SK-N-SH (cell line): Measurements from ENCODE around the gene DDAH1. TPM values are rescaled to one million over a fixed set of nuclear protein-coding genes. Genes with fewer than 3 reads are reported as not detected.

Experiments used
- CTCF ChIA-PET: fragments of 300-600, 350-600 bp; formaldehyde crosslinking; extraction: SDS; loops from one replicate; lab custom pipeline; 2021; lab: Yijun Ruan, JAX
- POLR2A ChIA-PET: fragments of 350-600 bp; sonication (Branson Sonifier 250); formaldehyde crosslinking; extraction: SDS; loops from one replicate; lab custom pipeline; 2020; ENCODE audit warnings: antibody characterized with exemption, inconsistent platforms; lab: Yijun Ruan, JAX
- DNase-seq: peaks from one replicate; pipeline ENCODE4 v3.0.0; 2012
- H2AFZ ChIP-seq: fragments of 200-600 bp; sonication (generic); 2 replicates; pipeline ENCODE4 v1.8.1; 2016; ENCODE audit warnings: antibody characterized with exemption, mild to moderate bottlenecking, low read depth
- H3F3A ChIP-seq: fragments of 200-600 bp; sonication (generic); replicated peaks from 2 replicates; pipeline ENCODE3; 2016; ENCODE audit warnings: antibody characterized with exemption, mild to moderate bottlenecking; ENCODE audit not compliant: insufficient read depth
- H3K27ac ChIP-seq, 2 experiments: fragments of 200-500 bp in 1 of 2; fragments of 200-600 bp in 1 of 2; sonication (Bioruptor generic) in 1 of 2; sonication (generic), shearing (Covaris generic) in 1 of 2; 2 replicates each; pipeline versions ENCODE4 v1.5.1 to v1.6.1; 2014 to 2016; ENCODE audit warnings: low read depth in 2 of 2, inconsistent platforms in 1 of 2, low read length in 1 of 2, mild to moderate bottlenecking in 1 of 2, mixed read lengths in 1 of 2
- H3K27me3 ChIP-seq: fragments of 200-600 bp; sonication (generic), shearing (Covaris generic); 2 replicates; pipeline ENCODE4 v1.6.1; 2016; ENCODE audit warnings: mixed run types; ENCODE audit not compliant: insufficient read depth
- H3K36me3 ChIP-seq, 2 experiments: fragments of 200-500 bp in 1 of 2; fragments of 200-600 bp in 1 of 2; sonication (Bioruptor generic) in 1 of 2; sonication (generic) in 1 of 2; replicated peaks in 1 of 2; 2 replicates each; pipeline versions ENCODE3 to v1.5.1; 2014 to 2016; ENCODE audit warnings: low read length in 1 of 2, mild to moderate bottlenecking in 1 of 2; ENCODE audit not compliant: insufficient read depth in 2 of 2, control insufficient read depth in 1 of 2
- H3K4me1 ChIP-seq, 2 experiments: fragments of 200-500 bp in 1 of 2; fragments of 200-600 bp in 1 of 2; sonication (Bioruptor generic) in 1 of 2; sonication (generic), shearing (Covaris generic) in 1 of 2; 2 replicates each; pipeline versions ENCODE4 v1.5.1 to v1.6.1; 2014 to 2016; ENCODE audit warnings: low read depth in 1 of 2, low read length in 1 of 2, mixed run types in 1 of 2; ENCODE audit not compliant: insufficient read depth in 2 of 2, control insufficient read depth in 1 of 2
- H3K4me2 ChIP-seq: fragments of 200-600 bp; sonication (generic), shearing (Covaris generic); 2 replicates; pipeline ENCODE4 v1.6.1; 2017; ENCODE audit warnings: mixed run types
- H3K4me3 ChIP-seq, 2 experiments: fragments of 200-500 bp in 1 of 2; fragments of 200-600 bp in 1 of 2; sonication (Bioruptor generic) in 1 of 2; sonication (generic), shearing (Covaris generic) in 1 of 2; 2 replicates each; pipeline versions ENCODE4 v1.5.1 to v1.8.1; 2014 to 2016; ENCODE audit warnings: low read depth in 2 of 2, inconsistent platforms in 1 of 2, low read length in 1 of 2, mild to moderate bottlenecking in 1 of 2, mixed read lengths in 1 of 2, moderate library complexity in 1 of 2
- H3K79me2 ChIP-seq: fragments of 200-600 bp; sonication (generic); 2 replicates; pipeline ENCODE4 v1.8.1; 2017; ENCODE audit warnings: mild to moderate bottlenecking; ENCODE audit not compliant: insufficient read depth
- H3K9ac ChIP-seq: fragments of 200-600 bp; sonication (generic); 2 replicates; pipeline ENCODE4 v1.6.1; 2017; ENCODE audit warnings: mixed run types
- H3K9me2 ChIP-seq: fragments of 200-600 bp; sonication (generic); 2 replicates; pipeline ENCODE4 v1.6.1; 2017; ENCODE audit warnings: mixed run types
- H3K9me3 ChIP-seq: fragments of 200-600 bp; sonication (generic); 2 replicates; pipeline ENCODE4 v1.6.1; 2017; ENCODE audit warnings: mixed run types, mild to moderate bottlenecking, moderate library complexity
- H4K20me1 ChIP-seq: fragments of 200-600 bp; sonication (generic); 2 replicates; pipeline ENCODE4 v1.6.1; 2017; ENCODE audit warnings: mild to moderate bottlenecking, mixed run types; ENCODE audit not compliant: insufficient read depth
- ELF1 ChIP-seq: IDR thresholded peaks from 2 replicates; pipeline ENCODE4 v1.4.0; 2012
- EZH2phosphoT487 ChIP-seq: fragments of 200-600 bp; sonication (generic); IDR thresholded peaks from 2 replicates; pipeline ENCODE4 v1.6.1; 2017; ENCODE audit warnings: low read depth, mixed run types, mild to moderate bottlenecking, antibody characterized with exemption, moderate library complexity, borderline replicate concordance
- FOXM1 ChIP-seq: IDR thresholded peaks from 2 replicates; pipeline ENCODE4 v1.4.0; 2012; ENCODE audit warnings: low read depth, mild to moderate bottlenecking
- GABPA ChIP-seq: IDR thresholded peaks from 2 replicates; pipeline ENCODE4 v1.4.0; 2012; ENCODE audit warnings: low read depth, mild to moderate bottlenecking
- MEF2A ChIP-seq: IDR thresholded peaks from 2 replicates; pipeline ENCODE4 v1.4.0; 2012; ENCODE audit warnings: low read depth, borderline replicate concordance
- RAD21 ChIP-seq: IDR thresholded peaks from 2 replicates; pipeline ENCODE4 v1.6.1; 2012; ENCODE audit warnings: mild to moderate bottlenecking, low read length
- RCOR1 ChIP-seq: fragments of 150-350 bp; IDR thresholded peaks from 2 replicates; pipeline ENCODE4 v1.6.1; 2017; ENCODE audit warnings: antibody characterized with exemption, low read length
- RXRA ChIP-seq: IDR thresholded peaks from 2 replicates; pipeline ENCODE4 v1.4.0; 2012; ENCODE audit warnings: low read depth, mild to moderate bottlenecking, borderline replicate concordance
- SIN3A ChIP-seq: IDR thresholded peaks from 2 replicates; pipeline ENCODE4 v1.6.1; 2012; ENCODE audit warnings: low read depth, mild to moderate bottlenecking, low read length, moderate library complexity, borderline replicate concordance
- SMC3 ChIP-seq: IDR thresholded peaks from 2 replicates; pipeline ENCODE4 v1.6.1; 2012; ENCODE audit warnings: low read depth, low read length, improper control_type of control experiment
- TAF1 ChIP-seq: IDR thresholded peaks from 2 replicates; pipeline ENCODE4 v1.6.1; 2012; ENCODE audit warnings: low read depth, mild to moderate bottlenecking, low read length, moderate library complexity, borderline replicate concordance
- YY1 ChIP-seq: IDR thresholded peaks from 2 replicates; pipeline ENCODE4 v1.4.0; 2012; ENCODE audit warnings: low read depth, mild to moderate bottlenecking
- WGBS: methylation state at CpG from one replicate; pipeline ENCODE4 v1.1.6; 2017; ENCODE audit warnings: low lambda C conversion rate; 5-methylcytosine and 5-hydroxymethylcytosine counted together
- polyA plus RNA-seq, 3 experiments: library from polyadenylated mRNA; depleted of rRNA; stranded (reverse); fragments of >200 nt; gene quantifications; 2 replicates each; pipeline ENCODE4 v1.2.3, GENCODE V29; 2012
- TF ChIP-seq, protein P1 (sequence below): fragments of 200-600 bp; sonication (generic); IDR thresholded peaks from 2 replicates; pipeline ENCODE4 v1.6.1; 2017; ENCODE audit warnings: antibody characterized with exemption, mild to moderate bottlenecking, moderate library complexity
- TF ChIP-seq, protein P2 (sequence below): IDR thresholded peaks from 2 replicates; pipeline ENCODE4 v1.4.0; 2012; ENCODE audit warnings: low read depth, borderline replicate concordance

DDAH1 gene
- polyA plus RNA-seq, 1 of the 3 experiments (the other 2 are of a cell fraction), result 64.3 TPM

DNA sequence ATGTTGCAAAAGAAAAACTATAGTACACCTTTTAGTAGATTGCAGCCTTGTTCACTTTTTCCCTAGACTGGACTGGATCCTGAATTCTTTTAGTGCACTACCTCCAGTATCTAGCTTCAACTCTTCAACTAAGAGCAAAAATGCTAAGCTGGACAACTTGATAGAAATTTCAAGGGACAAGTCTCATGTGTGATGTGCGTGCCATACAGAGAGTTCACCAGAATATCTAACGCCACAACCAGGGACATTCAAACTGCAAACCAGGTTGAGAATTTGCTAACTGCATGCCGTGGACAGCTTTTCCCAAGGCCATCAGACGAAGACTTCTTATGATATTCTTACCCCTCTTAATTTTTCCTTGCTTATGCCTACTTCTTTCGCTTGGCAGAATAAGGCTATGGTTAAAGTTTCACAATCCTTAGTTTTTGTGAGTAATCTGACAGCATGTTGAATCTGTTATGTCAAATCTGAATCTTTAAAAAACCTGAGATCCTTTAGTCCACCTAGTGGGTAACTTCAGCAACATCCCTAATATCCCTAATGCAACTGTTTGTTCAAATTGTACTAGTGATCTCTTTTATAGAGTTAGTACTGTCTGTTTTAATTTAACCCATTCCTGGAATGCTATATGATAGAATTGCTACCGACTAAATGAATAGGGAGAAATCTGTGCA, 66.4 kb downstream of the DDAH1 start:
- H3K27me3 ChIP-seq, result no peaks in the 10 kb centered on the region
- H2AFZ ChIP-seq, result no peak overlapping the region
- TF ChIP-seq SMC3 (0 out of 2 replicates have a peak, but pooled peaks have one; percentile 21), RCOR1 (no peak), RAD21 (peak; percentile 50)
- TF ChIP-seq, protein P1, sequence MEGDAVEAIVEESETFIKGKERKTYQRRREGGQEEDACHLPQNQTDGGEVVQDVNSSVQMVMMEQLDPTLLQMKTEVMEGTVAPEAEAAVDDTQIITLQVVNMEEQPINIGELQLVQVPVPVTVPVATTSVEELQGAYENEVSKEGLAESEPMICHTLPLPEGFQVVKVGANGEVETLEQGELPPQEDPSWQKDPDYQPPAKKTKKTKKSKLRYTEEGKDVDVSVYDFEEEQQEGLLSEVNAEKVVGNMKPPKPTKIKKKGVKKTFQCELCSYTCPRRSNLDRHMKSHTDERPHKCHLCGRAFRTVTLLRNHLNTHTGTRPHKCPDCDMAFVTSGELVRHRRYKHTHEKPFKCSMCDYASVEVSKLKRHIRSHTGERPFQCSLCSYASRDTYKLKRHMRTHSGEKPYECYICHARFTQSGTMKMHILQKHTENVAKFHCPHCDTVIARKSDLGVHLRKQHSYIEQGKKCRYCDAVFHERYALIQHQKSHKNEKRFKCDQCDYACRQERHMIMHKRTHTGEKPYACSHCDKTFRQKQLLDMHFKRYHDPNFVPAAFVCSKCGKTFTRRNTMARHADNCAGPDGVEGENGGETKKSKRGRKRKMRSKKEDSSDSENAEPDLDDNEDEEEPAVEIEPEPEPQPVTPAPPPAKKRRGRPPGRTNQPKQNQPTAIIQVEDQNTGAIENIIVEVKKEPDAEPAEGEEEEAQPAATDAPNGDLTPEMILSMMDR, result peak; percentile 57
- no peak overlapping the region for H3K9ac ChIP-seq
- no peaks in the 10 kb centered on the region for H4K20me1 ChIP-seq
- POLR2A ChIA-PET, result no interaction called here
- H3F3A ChIP-seq, result peaks cover 25% of the 10 kb centered on the region
- peaks cover 100% of the 10 kb centered on the region for H3K79me2 ChIP-seq
- DNase-seq, result no peak
- H3K4me2 ChIP-seq, result no peak overlapping the region
- peaks cover 9 to 29% of the 10 kb centered on the region in 2 experiments; a peak in 3 of 4 replicates for H3K4me1 ChIP-seq
- no peaks in the 10 kb centered on the region for H3K9me2 ChIP-seq
- 94% methylated on average over 6 of the region's 6 CpGs for WGBS
- H3K4me3 ChIP-seq, result no peak overlapping the region
- H3K27ac ChIP-seq, result peak overlapping the region in 1 of 2 experiments; percentile 45; a peak in 2 of 4 replicates
- H3K36me3 ChIP-seq, result peaks cover 0 to 21% of the 10 kb centered on the region in 2 experiments
- H3K9me3 ChIP-seq, result no peaks in the 10 kb centered on the region
- CTCF ChIA-PET, result interaction anchor here (0.9 kb wide), 1 partner anchor 13 kb away, joined by 3 read pairs; no protein-coding TSS in a partner anchor

DNA sequence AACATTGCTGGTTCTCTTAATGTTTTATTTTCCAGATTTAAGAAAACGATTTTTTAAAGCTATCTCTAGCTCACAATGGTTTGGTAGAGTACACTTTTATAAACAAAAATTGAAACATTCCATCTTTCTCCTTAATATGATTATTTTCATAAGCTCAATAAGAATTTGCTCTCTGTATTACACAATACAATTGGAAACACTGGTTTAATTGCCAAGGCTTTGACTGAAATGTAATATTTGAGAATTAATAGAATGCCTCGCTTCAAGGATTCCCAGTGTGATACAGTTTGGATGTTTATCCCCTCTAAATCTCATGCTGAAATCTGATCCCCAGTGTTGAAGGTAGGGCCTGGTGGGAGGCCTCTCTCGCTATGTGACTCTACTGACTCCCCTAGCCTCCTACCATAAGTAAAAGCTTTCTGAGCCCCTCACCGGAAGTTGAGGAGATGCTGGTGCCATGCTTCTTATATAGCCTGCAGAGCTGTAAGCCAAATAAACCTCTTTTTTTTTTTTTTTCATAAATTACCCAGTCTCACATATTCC, 67.4 kb downstream of the DDAH1 start:
- CTCF ChIA-PET, result interaction anchor here (1.1 to 1.2 kb wide), 2 partner anchors 10 to 60 kb away, joined by 3 to 5 read pairs; no protein-coding TSS in a partner anchor
- Histone ChIP-seq H3K4me2 (no peak overlapping the region), H3K4me3 (no peak overlapping the region), H3K9ac (no peak overlapping the region), H2AFZ (no peak overlapping the region), H3K36me3 (peaks cover 0 to 21% of the 10 kb centered on the region in 2 experiments), H3K9me3 (no peaks in the 10 kb centered on the region), H3K79me2 (peaks cover 100% of the 10 kb centered on the region), H3K27me3 (no peaks in the 10 kb centered on the region), H4K20me1 (no peaks in the 10 kb centered on the region)
- POLR2A ChIA-PET, result no interaction called here
- DNase-seq, result no peak
- TF ChIP-seq MEF2A (no peak), ELF1 (no peak), SIN3A (no peak), TAF1 (no peak), YY1 (no peak), FOXM1 (no peak), GABPA (no peak), RXRA (no peak), SMC3 (no peak), EZH2phosphoT487 (no peak), RAD21 (no peak)
- TF ChIP-seq, protein P2, sequence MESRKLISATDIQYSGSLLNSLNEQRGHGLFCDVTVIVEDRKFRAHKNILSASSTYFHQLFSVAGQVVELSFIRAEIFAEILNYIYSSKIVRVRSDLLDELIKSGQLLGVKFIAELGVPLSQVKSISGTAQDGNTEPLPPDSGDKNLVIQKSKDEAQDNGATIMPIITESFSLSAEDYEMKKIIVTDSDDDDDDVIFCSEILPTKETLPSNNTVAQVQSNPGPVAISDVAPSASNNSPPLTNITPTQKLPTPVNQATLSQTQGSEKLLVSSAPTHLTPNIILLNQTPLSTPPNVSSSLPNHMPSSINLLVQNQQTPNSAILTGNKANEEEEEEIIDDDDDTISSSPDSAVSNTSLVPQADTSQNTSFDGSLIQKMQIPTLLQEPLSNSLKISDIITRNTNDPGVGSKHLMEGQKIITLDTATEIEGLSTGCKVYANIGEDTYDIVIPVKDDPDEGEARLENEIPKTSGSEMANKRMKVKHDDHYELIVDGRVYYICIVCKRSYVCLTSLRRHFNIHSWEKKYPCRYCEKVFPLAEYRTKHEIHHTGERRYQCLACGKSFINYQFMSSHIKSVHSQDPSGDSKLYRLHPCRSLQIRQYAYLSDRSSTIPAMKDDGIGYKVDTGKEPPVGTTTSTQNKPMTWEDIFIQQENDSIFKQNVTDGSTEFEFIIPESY, result no peak
- TF ChIP-seq, all 33 proteins: peak for 0
- Histone ChIP-seq H3K9me2 (no peaks in the 10 kb centered on the region), H3K4me1 (peaks cover 9 to 29% of the 10 kb centered on the region in 2 experiments; a peak in 3 of 4 replicates), H3K27ac (peak overlapping the region; percentile 30 to 45), H3F3A (peaks cover 25% of the 10 kb centered on the region)
- 77% methylated on average over 4 of the region's 4 CpGs for WGBS
